Glomerular endothelial cell (primary cell): ENCODE results near the gene MAP2K5. TPM values are rescaled to one million over a fixed set of nuclear protein-coding genes. Genes with fewer than 3 reads are reported as not detected.
"Not testable (repeated sequence)": the region's sequence is repeated elsewhere in the genome, so short reads cannot be mapped to it uniquely, and the experiment has no call there.

Experiments
- DNase-seq: peaks from one replicate; pipeline ENCODE4 v3.0.0-alpha.2; 2011; ENCODE audit warnings: low read depth, low spot score; ENCODE audit errors: extremely low read depth
- total RNA-seq: library from RNA; depleted of rRNA; stranded (reverse); fragments of >200 nt; gene quantifications from 2 replicates; pipeline ENCODE4 v1.2.3, GENCODE V29; 2015

Gene MAP2K5
- total RNA-seq, 1 donor from 2014 or later: 9.8 TPM

GRCh38 chr15:67590191-67590590 lies 47.7 kb downstream of the MAP2K5 start:
- DNase-seq: no peak

GRCh38 chr15:67592245-67592644 lies 49.7 kb downstream of the MAP2K5 start:
- DNase-seq: no peak

- no peak for DNase-seq
These were observed 51.1 kb downstream of the MAP2K5 start for GRCh38 chr15:67593562-67593961.

- no peak for DNase-seq
These were observed 52.3 kb downstream of the MAP2K5 start for GRCh38 chr15:67594770-67595169.

GRCh38 chr15:67595572-67595971 lies 53.1 kb downstream of the MAP2K5 start:
- DNase-seq: no peak

GRCh38 chr15:67601073-67601472 lies 58.6 kb downstream of the MAP2K5 start:
- no peak for DNase-seq

GRCh38 chr15:67603063-67603462 lies 60.6 kb downstream of the MAP2K5 start:
- DNase-seq: no peak

GRCh38 chr15:67605871-67606270 lies 63.4 kb downstream of the MAP2K5 start:
- no peak for DNase-seq

- no peak for DNase-seq
These were observed 64.2 kb downstream of the MAP2K5 start for GRCh38 chr15:67606742-67607141.

- DNase-seq: no peak
These were observed 64.8 kb downstream of the MAP2K5 start for GRCh38 chr15:67607329-67607728.

GRCh38 chr15:67607959-67608637 lies 65.6 kb downstream of the MAP2K5 start:
- DNase-seq: no peak

GRCh38 chr15:67608638-67608959 lies 66.1 kb downstream of the MAP2K5 start:
- no peak for DNase-seq

GRCh38 chr15:67611370-67612369 lies 69.2 kb downstream of the MAP2K5 start:
- DNase-seq: no peak

- no peak for DNase-seq
These were observed 70.7 kb downstream of the MAP2K5 start for GRCh38 chr15:67613211-67613610.

GRCh38 chr15:67613708-67614107 lies 71.2 kb downstream of the MAP2K5 start:
- no peak for DNase-seq

- DNase-seq: not testable (repeated sequence)
These were observed 72.6 kb downstream of the MAP2K5 start for GRCh38 chr15:67615131-67615534.

GRCh38 chr15:67618297-67618696 lies 75.8 kb downstream of the MAP2K5 start:
- no peak for DNase-seq

- DNase-seq: no peak
These were observed 79.6 kb downstream of the MAP2K5 start for GRCh38 chr15:67622110-67622509.

- no peak for DNase-seq
These were observed 89.8 kb downstream of the MAP2K5 start for GRCh38 chr15:67632261-67632660.

GRCh38 chr15:67635950-67636349 lies 93.4 kb downstream of the MAP2K5 start:
- DNase-seq: not testable (repeated sequence)

- DNase-seq: no peak
These were observed 97.1 kb downstream of the MAP2K5 start for GRCh38 chr15:67639591-67639990.

- DNase-seq: no peak
These were observed 99.0 kb downstream of the MAP2K5 start for GRCh38 chr15:67641453-67641852.
